GM23338 (cell line): ENCODE data around the gene KIAA0232. TPM values are rescaled to one million over a fixed set of nuclear protein-coding genes. Genes with fewer than 3 reads are reported as not detected.

Experiments used
- ATAC-seq: fragments of 200-7000 bp; cut with Tn5 transposase; 3 replicates; pipeline ENCODE4 v1.9.1; 2020
- DNase-seq: peaks from one replicate; pipeline ENCODE4 v3.0.0-alpha.2; 2015; ENCODE audit warnings: low spot score
- H2AFZ ChIP-seq: fragments of 200-600 bp; sonication (generic); 2 replicates; pipeline ENCODE4 v1.8.0; 2016; ENCODE audit warnings: antibody characterized with exemption, mild to moderate bottlenecking, moderate library complexity
- H3F3A ChIP-seq: fragments of 200-600 bp; sonication (generic); replicated peaks from 2 replicates; pipeline ENCODE4 v1.8.0; 2017; ENCODE audit warnings: antibody characterized with exemption, mixed run types, low read depth
- H3K27ac ChIP-seq: fragments of 200-600 bp; sonication (generic); 2 replicates; pipeline ENCODE4 v1.6.1; 2016; ENCODE audit warnings: low read depth
- H3K27me3 ChIP-seq: fragments of 200-600 bp; sonication (generic); 2 replicates; pipeline ENCODE4 v1.8.0; 2016; ENCODE audit warnings: mild to moderate bottlenecking, mixed run types, moderate library complexity; ENCODE audit not compliant: insufficient read depth
- H3K36me3 ChIP-seq: fragments of 200-600 bp; sonication (generic); 2 replicates; pipeline ENCODE4 v1.8.0; 2016; ENCODE audit warnings: mild to moderate bottlenecking; ENCODE audit not compliant: insufficient read depth
- H3K4me1 ChIP-seq: fragments of 200-600 bp; sonication (generic); 2 replicates; pipeline ENCODE4 v1.8.0; 2016; ENCODE audit warnings: mild to moderate bottlenecking, moderate library complexity; ENCODE audit not compliant: insufficient read depth
- H3K4me2 ChIP-seq: fragments of 200-600 bp; sonication (generic); 2 replicates; pipeline ENCODE4 v1.7.1; 2017; ENCODE audit warnings: mixed run types
- H3K4me3 ChIP-seq: fragments of 200-600 bp; sonication (generic); 2 replicates; pipeline ENCODE4 v1.6.1; 2016; ENCODE audit warnings: mixed run types
- H3K79me2 ChIP-seq: fragments of 200-600 bp; sonication (generic); replicated peaks from 2 replicates; pipeline ENCODE4 v1.8.0; 2017; ENCODE audit warnings: mild to moderate bottlenecking; ENCODE audit not compliant: insufficient read depth
- H3K9me2 ChIP-seq: fragments of 200-600 bp; sonication (generic); 2 replicates; pipeline ENCODE4 v1.8.0; 2017; ENCODE audit not compliant: insufficient read depth
- H4K20me1 ChIP-seq: fragments of 200-600 bp; sonication (generic); replicated peaks from 2 replicates; pipeline ENCODE4 v1.8.0; 2017; ENCODE audit warnings: mild to moderate bottlenecking; ENCODE audit not compliant: insufficient read depth
- H3K27ac Mint-ChIP-seq: 2 replicates; pipeline ENCODE4 v1.8.0; 2020; ENCODE audit warnings: inconsistent platforms, mild to moderate bottlenecking, moderate library complexity, mixed read lengths
- H3K27me3 Mint-ChIP-seq: 3 replicates; pipeline ENCODE4 v1.8.0; 2022; ENCODE audit warnings: low read depth, mild to moderate bottlenecking, moderate library complexity, mixed read lengths, inconsistent platforms; ENCODE audit not compliant: insufficient read depth, poor library complexity
- H3K36me3 Mint-ChIP-seq: 3 replicates; pipeline ENCODE4 v1.8.0; 2021; ENCODE audit warnings: low read depth, mild to moderate bottlenecking, inconsistent platforms, moderate library complexity, mixed read lengths
- H3K4me1 Mint-ChIP-seq: 3 replicates; pipeline ENCODE4 v1.8.0; 2020; ENCODE audit warnings: mild to moderate bottlenecking, inconsistent platforms, mixed read lengths
- H3K4me3 Mint-ChIP-seq: 3 replicates; pipeline ENCODE4 v1.8.0; 2021; ENCODE audit warnings: moderate library complexity, mild to moderate bottlenecking, inconsistent platforms, mixed read lengths
- H3K9me3 Mint-ChIP-seq: 3 replicates; pipeline ENCODE4 v1.8.0; 2020; ENCODE audit warnings: moderate library complexity, mild to moderate bottlenecking, inconsistent platforms, mixed read lengths
- CREB1 ChIP-seq: fragments of 250-450 bp; sonication (Bioruptor Pico); IDR thresholded peaks from 2 replicates; pipeline ENCODE4 v1.5.0; 2020; ENCODE audit warnings: low read depth, mild to moderate bottlenecking, moderate library complexity
- EZH2 ChIP-seq: fragments of 200-600 bp; sonication (generic); IDR thresholded peaks from one replicate; pipeline ENCODE4 v1.8.0; 2017; ENCODE audit warnings: antibody characterized with exemption, mild to moderate bottlenecking, low read depth; ENCODE audit not compliant: unreplicated experiment
- EZH2phosphoT487 ChIP-seq: fragments of 200-600 bp; sonication (generic); IDR thresholded peaks from one replicate; pipeline ENCODE4 v1.8.1; 2018; ENCODE audit warnings: antibody characterized with exemption; ENCODE audit not compliant: unreplicated experiment
- JUNB ChIP-seq: IDR thresholded peaks from one replicate; pipeline ENCODE4 v1.6.1; 2016; ENCODE audit warnings: antibody characterized with exemption; ENCODE audit not compliant: unreplicated experiment
- NANOG ChIP-seq: IDR thresholded peaks from 2 replicates; pipeline ENCODE4 v1.6.1; 2016; ENCODE audit warnings: antibody characterized with exemption, borderline replicate concordance
- POLR2AphosphoS5 ChIP-seq: IDR thresholded peaks from 2 replicates; pipeline ENCODE4 v1.6.1; 2016; ENCODE audit warnings: antibody characterized with exemption, low read depth
- STAT1 ChIP-seq: IDR thresholded peaks from one replicate; pipeline ENCODE4 v1.6.1; 2016; ENCODE audit warnings: antibody characterized with exemption; ENCODE audit not compliant: unreplicated experiment
- ZNF114 ChIP-seq: fragments of 250-450 bp; sonication (Bioruptor Pico); IDR thresholded peaks from 2 replicates; pipeline ENCODE4 v1.5.0; 2020; ENCODE audit warnings: mild to moderate bottlenecking, moderate library complexity
- ZNF331 ChIP-seq: fragments of 250-450 bp; sonication (Bioruptor Pico); IDR thresholded peaks from 2 replicates; pipeline ENCODE4 v1.5.0; 2020; ENCODE audit warnings: low read depth, mild to moderate bottlenecking, moderate library complexity
- polyA plus RNA-seq: library from polyadenylated mRNA; unstranded; fragments of >200 nt; fragmentation: Nextera tagmentation; extraction: Ambion mirVana; gene quantifications from 2 replicates; pipeline ENCODE4 v1.2.1, GENCODE V29; 2016
- total RNA-seq: library from RNA; depleted of rRNA; stranded (reverse); fragments of >200 nt; shearing (Covaris generic); gene quantifications from 2 replicates; pipeline ENCODE4 v1.2.3, GENCODE V29; 2014
- TF ChIP-seq, protein P1 (sequence below): IDR thresholded peaks from 2 replicates; pipeline ENCODE4 v1.6.1; 2016; ENCODE audit warnings: antibody characterized with exemption
- TF ChIP-seq, protein P2 (sequence below): IDR thresholded peaks from one replicate; pipeline ENCODE4 v1.6.1; 2018; ENCODE audit warnings: antibody characterized with exemption; ENCODE audit not compliant: unreplicated experiment
- TF ChIP-seq, protein P3 (sequence below): fragments of 250-450 bp; sonication (Bioruptor Pico); IDR thresholded peaks from 2 replicates; pipeline ENCODE4 v1.5.0; 2020; ENCODE audit warnings: mild to moderate bottlenecking, moderate library complexity
- TF ChIP-seq, protein P4 (sequence below), 2 experiments: fragments of 200-600 bp in 1 of 2; sonication (generic) in 1 of 2; conservative IDR thresholded peaks; 2 replicates each; pipeline versions ENCODE4 v1.5.1 to v1.6.1; 2016 to 2017; ENCODE audit warnings: antibody characterized with exemption in 2 of 2, low read depth in 2 of 2, mild to moderate bottlenecking in 2 of 2, moderate library complexity in 1 of 2

KIAA0232 gene
- total and polyA plus RNA-seq, 2 experiments from 2014 or later: 14.3 to 34.9 TPM

DNA sequence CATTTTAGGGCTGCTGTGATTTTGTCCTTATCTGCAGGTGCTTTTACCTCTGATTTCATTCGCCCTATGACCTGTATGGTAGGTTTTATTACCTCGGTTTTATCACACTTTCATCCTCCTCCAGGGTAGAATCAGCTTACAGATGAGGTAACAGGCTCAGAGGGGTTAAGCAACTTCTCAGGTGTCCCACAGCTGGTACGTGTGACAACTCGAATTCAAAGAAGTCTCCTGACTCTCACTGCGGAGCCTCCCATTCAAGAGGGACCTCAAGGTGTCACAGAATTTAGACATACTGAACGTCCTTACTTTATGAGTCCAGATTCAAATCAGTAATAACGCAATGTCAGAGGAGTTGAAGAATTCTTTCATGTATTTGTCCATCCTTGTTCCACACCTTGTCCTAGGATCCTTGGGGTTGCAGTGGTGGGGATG lies 12.5 kb upstream of the KIAA0232 start:
- Histone ChIP-seq H3K36me3 (no peaks in the 10 kb centered on the region), H3K9me2 (no peaks in the 10 kb centered on the region), H3K4me2 (no peak overlapping the region), H3K4me1 (no peaks in the 10 kb centered on the region), H3K27me3 (no peaks in the 10 kb centered on the region), H4K20me1 (no peaks in the 10 kb centered on the region), H3K79me2 (no peaks in the 10 kb centered on the region), H3F3A (no peaks in the 10 kb centered on the region), H2AFZ (no peak overlapping the region), H3K27ac (no peak overlapping the region), H3K4me3 (no peak overlapping the region)
- Mint-ChIP-seq H3K27ac (no peak overlapping the region), H3K4me3 (no peak overlapping the region), H3K27me3 (peaks cover 8% of the 10 kb centered on the region), H3K36me3 (no peaks in the 10 kb centered on the region), H3K4me1 (peaks cover 3% of the 10 kb centered on the region; the same call in 2 of the 3 replicates), H3K9me3 (no peaks in the 10 kb centered on the region)
- TF ChIP-seq, protein P1, sequence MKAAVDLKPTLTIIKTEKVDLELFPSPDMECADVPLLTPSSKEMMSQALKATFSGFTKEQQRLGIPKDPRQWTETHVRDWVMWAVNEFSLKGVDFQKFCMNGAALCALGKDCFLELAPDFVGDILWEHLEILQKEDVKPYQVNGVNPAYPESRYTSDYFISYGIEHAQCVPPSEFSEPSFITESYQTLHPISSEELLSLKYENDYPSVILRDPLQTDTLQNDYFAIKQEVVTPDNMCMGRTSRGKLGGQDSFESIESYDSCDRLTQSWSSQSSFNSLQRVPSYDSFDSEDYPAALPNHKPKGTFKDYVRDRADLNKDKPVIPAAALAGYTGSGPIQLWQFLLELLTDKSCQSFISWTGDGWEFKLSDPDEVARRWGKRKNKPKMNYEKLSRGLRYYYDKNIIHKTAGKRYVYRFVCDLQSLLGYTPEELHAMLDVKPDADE: no peak
- no peak for TF ChIP-seq JUNB
- no peak for TF ChIP-seq STAT1
- TF ChIP-seq, protein P2, sequence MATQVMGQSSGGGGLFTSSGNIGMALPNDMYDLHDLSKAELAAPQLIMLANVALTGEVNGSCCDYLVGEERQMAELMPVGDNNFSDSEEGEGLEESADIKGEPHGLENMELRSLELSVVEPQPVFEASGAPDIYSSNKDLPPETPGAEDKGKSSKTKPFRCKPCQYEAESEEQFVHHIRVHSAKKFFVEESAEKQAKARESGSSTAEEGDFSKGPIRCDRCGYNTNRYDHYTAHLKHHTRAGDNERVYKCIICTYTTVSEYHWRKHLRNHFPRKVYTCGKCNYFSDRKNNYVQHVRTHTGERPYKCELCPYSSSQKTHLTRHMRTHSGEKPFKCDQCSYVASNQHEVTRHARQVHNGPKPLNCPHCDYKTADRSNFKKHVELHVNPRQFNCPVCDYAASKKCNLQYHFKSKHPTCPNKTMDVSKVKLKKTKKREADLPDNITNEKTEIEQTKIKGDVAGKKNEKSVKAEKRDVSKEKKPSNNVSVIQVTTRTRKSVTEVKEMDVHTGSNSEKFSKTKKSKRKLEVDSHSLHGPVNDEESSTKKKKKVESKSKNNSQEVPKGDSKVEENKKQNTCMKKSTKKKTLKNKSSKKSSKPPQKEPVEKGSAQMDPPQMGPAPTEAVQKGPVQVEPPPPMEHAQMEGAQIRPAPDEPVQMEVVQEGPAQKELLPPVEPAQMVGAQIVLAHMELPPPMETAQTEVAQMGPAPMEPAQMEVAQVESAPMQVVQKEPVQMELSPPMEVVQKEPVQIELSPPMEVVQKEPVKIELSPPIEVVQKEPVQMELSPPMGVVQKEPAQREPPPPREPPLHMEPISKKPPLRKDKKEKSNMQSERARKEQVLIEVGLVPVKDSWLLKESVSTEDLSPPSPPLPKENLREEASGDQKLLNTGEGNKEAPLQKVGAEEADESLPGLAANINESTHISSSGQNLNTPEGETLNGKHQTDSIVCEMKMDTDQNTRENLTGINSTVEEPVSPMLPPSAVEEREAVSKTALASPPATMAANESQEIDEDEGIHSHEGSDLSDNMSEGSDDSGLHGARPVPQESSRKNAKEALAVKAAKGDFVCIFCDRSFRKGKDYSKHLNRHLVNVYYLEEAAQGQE: no peak
- TF ChIP-seq CREB1 (CRISPR knock-in tag): no peak
- TF ChIP-seq, protein P3, sequence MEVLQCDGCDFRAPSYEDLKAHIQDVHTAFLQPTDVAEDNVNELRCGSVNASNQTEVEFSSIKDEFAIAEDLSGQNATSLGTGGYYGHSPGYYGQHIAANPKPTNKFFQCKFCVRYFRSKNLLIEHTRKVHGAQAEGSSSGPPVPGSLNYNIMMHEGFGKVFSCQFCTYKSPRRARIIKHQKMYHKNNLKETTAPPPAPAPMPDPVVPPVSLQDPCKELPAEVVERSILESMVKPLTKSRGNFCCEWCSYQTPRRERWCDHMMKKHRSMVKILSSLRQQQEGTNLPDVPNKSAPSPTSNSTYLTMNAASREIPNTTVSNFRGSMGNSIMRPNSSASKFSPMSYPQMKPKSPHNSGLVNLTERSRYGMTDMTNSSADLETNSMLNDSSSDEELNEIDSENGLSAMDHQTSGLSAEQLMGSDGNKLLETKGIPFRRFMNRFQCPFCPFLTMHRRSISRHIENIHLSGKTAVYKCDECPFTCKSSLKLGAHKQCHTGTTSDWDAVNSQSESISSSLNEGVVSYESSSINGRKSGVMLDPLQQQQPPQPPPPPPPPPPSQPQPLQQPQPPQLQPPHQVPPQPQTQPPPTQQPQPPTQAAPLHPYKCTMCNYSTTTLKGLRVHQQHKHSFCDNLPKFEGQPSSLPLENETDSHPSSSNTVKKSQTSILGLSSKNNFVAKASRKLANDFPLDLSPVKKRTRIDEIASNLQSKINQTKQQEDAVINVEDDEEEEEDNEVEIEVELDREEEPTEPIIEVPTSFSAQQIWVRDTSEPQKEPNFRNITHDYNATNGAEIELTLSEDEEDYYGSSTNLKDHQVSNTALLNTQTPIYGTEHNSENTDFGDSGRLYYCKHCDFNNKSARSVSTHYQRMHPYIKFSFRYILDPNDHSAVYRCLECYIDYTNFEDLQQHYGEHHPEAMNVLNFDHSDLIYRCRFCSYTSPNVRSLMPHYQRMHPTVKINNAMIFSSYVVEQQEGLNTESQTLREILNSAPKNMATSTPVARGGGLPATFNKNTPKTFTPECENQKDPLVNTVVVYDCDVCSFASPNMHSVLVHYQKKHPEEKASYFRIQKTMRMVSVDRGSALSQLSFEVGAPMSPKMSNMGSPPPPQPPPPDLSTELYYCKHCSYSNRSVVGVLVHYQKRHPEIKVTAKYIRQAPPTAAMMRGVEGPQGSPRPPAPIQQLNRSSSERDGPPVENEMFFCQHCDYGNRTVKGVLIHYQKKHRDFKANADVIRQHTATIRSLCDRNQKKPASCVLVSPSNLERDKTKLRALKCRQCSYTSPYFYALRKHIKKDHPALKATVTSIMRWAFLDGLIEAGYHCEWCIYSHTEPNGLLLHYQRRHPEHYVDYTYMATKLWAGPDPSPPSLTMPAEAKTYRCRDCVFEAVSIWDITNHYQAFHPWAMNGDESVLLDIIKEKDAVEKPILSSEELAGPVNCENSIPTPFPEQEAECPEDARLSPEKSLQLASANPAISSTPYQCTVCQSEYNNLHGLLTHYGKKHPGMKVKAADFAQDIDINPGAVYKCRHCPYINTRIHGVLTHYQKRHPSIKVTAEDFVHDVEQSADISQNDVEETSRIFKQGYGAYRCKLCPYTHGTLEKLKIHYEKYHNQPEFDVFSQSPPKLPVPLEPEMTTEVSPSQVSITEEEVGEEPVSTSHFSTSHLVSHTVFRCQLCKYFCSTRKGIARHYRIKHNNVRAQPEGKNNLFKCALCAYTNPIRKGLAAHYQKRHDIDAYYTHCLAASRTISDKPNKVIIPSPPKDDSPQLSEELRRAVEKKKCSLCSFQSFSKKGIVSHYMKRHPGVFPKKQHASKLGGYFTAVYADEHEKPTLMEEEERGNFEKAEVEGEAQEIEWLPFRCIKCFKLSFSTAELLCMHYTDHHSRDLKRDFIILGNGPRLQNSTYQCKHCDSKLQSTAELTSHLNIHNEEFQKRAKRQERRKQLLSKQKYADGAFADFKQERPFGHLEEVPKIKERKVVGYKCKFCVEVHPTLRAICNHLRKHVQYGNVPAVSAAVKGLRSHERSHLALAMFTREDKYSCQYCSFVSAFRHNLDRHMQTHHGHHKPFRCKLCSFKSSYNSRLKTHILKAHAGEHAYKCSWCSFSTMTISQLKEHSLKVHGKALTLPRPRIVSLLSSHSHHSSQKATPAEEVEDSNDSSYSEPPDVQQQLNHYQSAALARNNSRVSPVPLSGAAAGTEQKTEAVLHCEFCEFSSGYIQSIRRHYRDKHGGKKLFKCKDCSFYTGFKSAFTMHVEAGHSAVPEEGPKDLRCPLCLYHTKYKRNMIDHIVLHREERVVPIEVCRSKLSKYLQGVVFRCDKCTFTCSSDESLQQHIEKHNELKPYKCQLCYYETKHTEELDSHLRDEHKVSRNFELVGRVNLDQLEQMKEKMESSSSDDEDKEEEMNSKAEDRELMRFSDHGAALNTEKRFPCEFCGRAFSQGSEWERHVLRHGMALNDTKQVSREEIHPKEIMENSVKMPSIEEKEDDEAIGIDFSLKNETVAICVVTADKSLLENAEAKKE (CRISPR knock-in tag): no peak
- no peak for TF ChIP-seq EZH2
- TF ChIP-seq ZNF114 (CRISPR knock-in tag): no peak
- TF ChIP-seq POLR2AphosphoS5: no peak
- TF ChIP-seq, protein P4, sequence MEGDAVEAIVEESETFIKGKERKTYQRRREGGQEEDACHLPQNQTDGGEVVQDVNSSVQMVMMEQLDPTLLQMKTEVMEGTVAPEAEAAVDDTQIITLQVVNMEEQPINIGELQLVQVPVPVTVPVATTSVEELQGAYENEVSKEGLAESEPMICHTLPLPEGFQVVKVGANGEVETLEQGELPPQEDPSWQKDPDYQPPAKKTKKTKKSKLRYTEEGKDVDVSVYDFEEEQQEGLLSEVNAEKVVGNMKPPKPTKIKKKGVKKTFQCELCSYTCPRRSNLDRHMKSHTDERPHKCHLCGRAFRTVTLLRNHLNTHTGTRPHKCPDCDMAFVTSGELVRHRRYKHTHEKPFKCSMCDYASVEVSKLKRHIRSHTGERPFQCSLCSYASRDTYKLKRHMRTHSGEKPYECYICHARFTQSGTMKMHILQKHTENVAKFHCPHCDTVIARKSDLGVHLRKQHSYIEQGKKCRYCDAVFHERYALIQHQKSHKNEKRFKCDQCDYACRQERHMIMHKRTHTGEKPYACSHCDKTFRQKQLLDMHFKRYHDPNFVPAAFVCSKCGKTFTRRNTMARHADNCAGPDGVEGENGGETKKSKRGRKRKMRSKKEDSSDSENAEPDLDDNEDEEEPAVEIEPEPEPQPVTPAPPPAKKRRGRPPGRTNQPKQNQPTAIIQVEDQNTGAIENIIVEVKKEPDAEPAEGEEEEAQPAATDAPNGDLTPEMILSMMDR (conservative IDR thresholded peaks at IDR 0.05; ENCODE audit: low read depth in 2 of 2): no peak
- no peak for TF ChIP-seq ZNF331 (CRISPR knock-in tag)
- no peak for TF ChIP-seq NANOG
- TF ChIP-seq EZH2phosphoT487: no peak
- ATAC-seq (no peak), DNase-seq (no peak)
